Stimulated activated CD4-positive, alpha-beta T cell treated with anti-CD3 and anti-CD28 coated beads, Interleukin-12 subunit alpha, Interleukin-12 subunit beta, amount 100 ng/mL, for 48 hours (primary cell): Measurements from ENCODE around the gene CDC40.
"Not testable (repeated sequence)": the region's sequence is repeated elsewhere in the genome, so short reads cannot be mapped to it uniquely, and the experiment has no call there.

Source experiments
- DNase-seq, 3 donors: peaks; one replicate each; pipeline ENCODE4 v3.0.0-alpha.2; 2020; ENCODE audit warnings: low read depth in 2 of 3, low spot score in 1 of 3

The CDC40 gene

DNA sequence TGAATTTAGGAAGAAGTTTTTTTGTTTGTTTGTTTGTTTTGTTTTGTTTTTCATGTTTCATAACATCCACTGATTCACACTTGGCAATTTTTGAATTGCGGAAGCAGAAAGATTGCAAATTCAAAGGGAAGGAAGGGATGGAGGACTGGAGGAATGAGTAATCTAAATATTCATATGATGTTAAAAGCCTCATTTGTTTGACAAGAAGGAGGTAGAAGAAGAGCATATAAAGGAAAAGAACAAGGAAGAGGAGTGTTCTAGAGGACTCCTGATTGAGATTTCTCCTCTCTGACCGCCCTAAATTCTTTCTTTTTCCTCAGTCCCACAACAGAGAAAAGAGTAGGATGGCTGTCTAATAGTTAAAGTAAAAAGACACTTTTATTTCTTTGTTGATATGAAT, 89.4 kb downstream of the CDC40 start:
- no peak for DNase-seq

GRCh38 chr6:110270165-110270564, 89.9 kb downstream of the CDC40 start:
- DNase-seq: no peak

DNA sequence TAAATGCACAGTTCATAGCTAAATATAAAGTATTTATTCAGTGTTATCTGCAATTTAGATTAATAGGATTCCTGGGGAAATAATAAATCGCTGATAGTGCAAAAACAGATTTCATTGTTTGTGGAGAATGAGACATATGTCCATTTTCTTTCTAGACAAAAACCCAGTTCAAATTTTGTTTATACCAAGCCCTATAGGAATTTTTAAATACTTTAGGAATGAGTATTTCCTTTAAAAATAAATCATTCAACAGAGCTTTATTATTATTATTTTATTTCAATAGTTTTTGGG, 91.5 kb downstream of the CDC40 start:
- DNase-seq: no peak

GRCh38 chr6:110272781-110273180, 92.6 kb downstream of the CDC40 start:
- not testable (repeated sequence) for DNase-seq

DNA sequence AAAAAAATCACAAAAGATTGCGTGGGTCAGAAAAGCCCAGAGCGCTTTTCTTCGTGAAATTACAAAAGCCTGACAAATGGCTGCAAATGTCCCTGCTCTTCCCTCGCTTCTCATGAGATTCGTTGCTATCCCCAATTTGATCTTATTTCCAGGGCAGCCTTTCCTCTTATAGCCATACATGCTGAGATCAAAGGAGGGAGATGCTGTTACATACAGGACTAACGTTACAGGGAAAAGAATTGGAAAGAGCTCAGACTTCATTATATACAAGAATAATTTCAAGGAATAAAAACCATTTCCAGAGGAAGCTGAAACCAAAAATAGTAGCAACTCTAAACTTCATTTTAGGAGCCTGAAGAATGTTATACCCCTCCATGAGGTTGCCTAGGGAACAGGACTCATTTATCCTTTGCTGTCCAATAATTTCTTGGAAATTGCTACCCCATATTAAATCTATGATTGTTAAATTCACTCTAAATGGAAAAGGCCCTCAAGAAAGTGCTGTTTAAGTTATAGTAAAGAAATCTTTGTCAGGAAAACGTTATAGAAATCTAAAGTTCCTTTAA, 97.0 kb downstream of the CDC40 start:
- no peak for DNase-seq
